Islet of Langerhans (tissue), 1 donor: ENCODE results near the gene ATXN7L1.
"Not testable (repeated sequence)": the region's sequence is repeated elsewhere in the genome, so short reads cannot be mapped to it uniquely, and the experiment has no call there.

Experiments used
- FAIRE-seq: peaks from one replicate; lab custom pipeline; 2011; peaks lifted over from hg19 to GRCh38; lab: Jason Lieb, UNC

Gene ATXN7L1

DNA sequence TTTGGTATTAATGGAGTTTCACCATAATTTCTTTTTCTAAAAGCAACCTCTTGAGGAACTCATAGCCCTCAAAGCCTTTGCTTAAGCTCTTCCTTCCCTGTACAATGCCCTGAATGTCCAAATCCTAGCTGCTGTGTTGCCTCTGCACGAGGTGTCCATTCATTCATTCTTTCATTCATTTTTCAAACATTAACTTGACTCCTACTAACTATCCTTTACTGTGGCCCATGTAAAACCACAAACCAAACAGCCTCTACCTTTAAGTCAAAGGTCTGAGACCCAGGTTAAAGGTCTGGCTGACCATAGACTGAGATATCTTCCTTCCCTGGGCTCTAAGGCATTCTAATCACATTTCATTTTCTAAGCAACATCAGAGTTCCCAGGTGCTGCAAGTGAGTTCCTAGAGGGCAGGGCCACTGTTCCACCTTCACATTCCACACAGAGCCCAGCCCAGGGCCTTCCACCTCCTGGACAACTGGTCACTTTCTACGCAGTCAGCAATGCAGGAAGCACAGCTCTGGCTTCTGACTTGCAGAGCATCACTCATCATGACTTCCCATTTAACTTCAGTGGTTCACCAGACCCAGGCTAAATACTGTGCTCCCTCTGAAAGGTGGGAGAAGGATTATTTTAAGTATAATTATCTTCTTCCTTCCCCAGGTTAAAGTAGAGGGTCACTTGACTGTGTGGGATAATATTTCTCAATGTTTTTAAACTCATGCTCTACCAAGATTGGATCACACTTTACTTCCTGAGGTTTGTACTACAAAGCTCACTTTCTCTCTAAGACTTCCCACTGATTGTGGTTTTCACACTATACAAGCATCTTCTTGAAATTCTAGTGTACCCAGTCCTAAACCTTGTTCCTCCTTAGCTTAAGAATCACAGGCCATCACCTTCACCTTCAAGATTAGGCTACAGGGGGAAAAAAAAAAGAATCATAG lies 19.1 kb downstream of the ATXN7L1 start:
- FAIRE-seq = no peak

GRCh38 chr7:105854498-105854897 lies 21.9 kb downstream of the ATXN7L1 start:
- FAIRE-seq = no peak

- no peak for FAIRE-seq
Observed at GRCh38 chr7:105853931-105854419, 22.4 kb downstream of the ATXN7L1 start.

DNA sequence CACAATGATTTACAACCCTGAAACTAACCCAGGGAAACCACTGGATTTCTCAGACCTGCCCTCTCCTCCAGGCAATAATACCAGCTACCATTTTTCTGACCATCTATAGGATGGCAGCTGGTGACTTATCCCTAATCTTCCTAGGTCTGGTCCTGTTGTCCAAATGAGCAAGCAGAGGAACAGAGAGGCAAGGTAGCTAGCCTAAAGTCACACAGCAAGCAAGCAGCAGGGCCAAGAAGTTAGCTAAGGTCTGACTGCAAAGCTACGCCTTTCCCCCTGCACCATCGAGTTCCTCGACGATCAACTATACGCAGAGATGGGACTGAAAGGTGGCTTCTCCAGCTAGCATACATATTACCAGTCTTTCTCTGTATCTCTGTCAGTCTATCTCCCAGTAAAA lies 25.3 kb downstream of the ATXN7L1 start:
- FAIRE-seq = no peak

GRCh38 chr7:105849122-105849855 lies 27.1 kb downstream of the ATXN7L1 start:
- FAIRE-seq = no peak

DNA sequence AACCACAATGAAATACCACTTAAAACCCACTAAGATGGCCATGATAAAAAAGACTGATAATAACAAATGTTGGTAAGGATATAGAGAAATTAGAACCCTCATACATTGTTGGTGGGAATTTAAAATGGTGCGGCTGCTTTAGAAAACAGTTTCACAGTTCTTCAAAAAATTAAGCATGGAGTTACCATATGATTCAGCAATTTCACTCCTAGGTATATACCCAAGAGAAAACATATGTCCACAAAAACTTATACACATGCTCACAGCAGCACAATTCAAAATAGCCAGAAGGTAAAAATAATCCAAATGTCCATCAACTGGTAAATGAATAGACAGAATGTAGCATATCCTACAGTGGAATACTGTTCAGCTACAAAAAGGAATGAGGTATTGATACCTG lies 30.0 kb downstream of the ATXN7L1 start:
- no peak for FAIRE-seq

GRCh38 chr7:105844681-105845080 lies 31.7 kb downstream of the ATXN7L1 start:
- FAIRE-seq = not testable (repeated sequence)

DNA sequence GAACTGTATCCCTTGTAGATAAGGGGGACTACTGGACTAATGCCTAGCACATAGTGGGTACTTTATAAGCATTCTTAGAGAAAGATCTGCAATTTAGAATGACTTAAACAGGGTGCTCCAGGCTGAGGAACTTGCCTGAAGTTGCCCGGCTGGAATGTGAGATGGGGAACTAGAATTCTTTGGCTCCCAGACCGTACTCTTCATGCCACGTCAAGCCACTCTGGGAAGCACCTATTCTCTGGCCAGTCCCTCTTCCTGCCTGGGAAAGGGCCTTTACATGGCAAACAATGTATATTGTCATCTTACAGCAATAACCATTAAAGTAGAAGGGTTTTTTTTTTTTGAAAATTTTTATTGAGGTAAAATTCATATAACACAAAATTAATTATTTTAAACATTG lies 34.5 kb downstream of the ATXN7L1 start:
- FAIRE-seq = no peak

DNA sequence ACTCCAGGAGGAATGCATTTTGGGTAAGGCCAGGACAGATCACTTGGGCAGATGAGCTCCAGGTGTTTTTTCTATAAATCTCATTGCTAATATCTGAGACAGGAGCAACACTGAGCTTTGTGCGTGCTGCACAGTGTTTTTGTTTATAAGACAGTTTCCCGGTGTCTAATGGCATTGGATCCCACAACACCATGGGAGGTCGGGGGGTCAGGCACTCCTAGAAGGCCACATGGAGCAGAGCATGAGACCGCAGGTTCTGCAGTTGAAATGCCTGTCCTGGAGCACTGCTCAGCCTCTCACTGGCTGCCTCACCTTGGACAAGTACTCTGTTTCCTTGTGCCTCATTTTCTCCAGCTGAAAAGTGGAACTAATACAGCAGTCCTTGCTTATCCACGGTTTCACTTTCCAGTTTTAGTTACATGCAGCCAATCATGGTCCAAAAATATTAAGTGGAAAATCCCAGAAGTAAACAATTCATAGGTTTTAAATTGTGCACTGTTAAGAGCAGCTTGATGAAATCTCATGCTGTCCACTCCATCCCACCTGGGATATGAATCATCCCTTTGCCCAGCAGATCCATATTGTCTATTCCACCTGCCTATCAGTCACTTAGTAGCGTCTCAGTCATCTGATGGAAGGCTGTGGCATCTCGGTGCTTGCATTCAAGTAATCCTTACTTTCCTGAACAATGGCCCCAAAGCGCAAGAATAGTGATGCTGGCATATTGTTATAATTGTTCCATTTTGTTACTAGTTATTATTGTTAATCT lies 35.2 kb downstream of the ATXN7L1 start:
- FAIRE-seq = no peak

DNA sequence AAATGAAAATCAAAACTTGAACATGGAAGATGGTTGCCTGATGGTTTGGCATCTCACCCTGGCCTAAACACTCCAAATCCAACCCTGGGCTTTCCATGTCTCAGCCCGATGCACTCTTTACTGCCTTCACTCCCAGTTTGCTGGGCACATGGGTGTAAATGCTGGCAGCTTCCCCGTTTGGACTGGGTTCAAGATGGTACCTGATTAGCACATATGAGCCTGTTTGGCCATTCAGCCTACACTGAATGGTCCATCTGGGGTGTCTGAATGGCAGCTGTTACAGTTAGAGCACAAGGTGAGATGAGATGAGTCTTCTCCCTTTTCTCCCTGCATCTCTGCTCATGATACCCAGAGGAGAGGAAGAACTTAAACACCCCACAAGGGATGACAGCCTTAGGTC lies 37.1 kb downstream of the ATXN7L1 start:
- no peak for FAIRE-seq

- FAIRE-seq = no peak
Observed at GRCh38 chr7:105838627-105839231, 37.7 kb downstream of the ATXN7L1 start.

- FAIRE-seq = no peak
Observed at GRCh38 chr7:105837765-105838626, 38.4 kb downstream of the ATXN7L1 start.

GRCh38 chr7:105835441-105835840 lies 41.0 kb downstream of the ATXN7L1 start:
- no peak for FAIRE-seq

GRCh38 chr7:105831824-105832535 lies 44.4 kb downstream of the ATXN7L1 start:
- FAIRE-seq = no peak

DNA sequence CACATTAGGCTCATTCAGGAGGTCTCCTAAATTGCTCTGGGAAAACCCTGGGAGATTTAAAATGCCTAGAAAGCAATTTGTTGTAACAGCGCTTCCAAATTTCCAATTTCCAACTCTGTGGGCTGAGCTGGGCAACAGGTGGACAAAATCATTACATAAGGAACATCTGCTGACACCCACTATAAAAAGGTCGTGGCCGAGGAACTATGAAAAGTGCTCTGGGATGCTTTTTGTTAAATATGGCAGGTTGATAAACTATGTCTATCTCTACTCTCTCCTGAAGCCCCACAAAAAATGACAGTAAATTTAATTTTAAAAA lies 45.1 kb downstream of the ATXN7L1 start:
- FAIRE-seq = no peak

GRCh38 chr7:105830405-105831301 lies 45.7 kb downstream of the ATXN7L1 start:
- FAIRE-seq = no peak

GRCh38 chr7:105829681-105830322 lies 46.6 kb downstream of the ATXN7L1 start:
- FAIRE-seq = no peak

GRCh38 chr7:105828141-105828540 lies 48.3 kb downstream of the ATXN7L1 start:
- FAIRE-seq = no peak
